Measurements from ENCODE around the gene FOXN3. TPM values are rescaled to one million over a fixed set of nuclear protein-coding genes. Genes with fewer than 3 reads are reported as not detected.

Gene FOXN3
- total RNA-seq, 1 donor from 2014 or later, result 40.7 TPM

- DNase-seq (ENCODE audit: extremely low read depth, low read depth, low spot score), result no peak
Measured at GRCh38 chr14:89283327-89284060, 133.5 kb downstream of the FOXN3 start.

- no peak for DNase-seq (ENCODE audit: extremely low read depth, low read depth, low spot score)
Measured at GRCh38 chr14:89282191-89282590, 134.8 kb downstream of the FOXN3 start.

- DNase-seq (ENCODE audit: extremely low read depth, low read depth, low spot score), result no peak
Measured at GRCh38 chr14:89280600-89280999, 136.4 kb downstream of the FOXN3 start.

GRCh38 chr14:89279649-89280232, 137.3 kb downstream of the FOXN3 start:
- no peak for DNase-seq (ENCODE audit: extremely low read depth, low read depth, low spot score)

GRCh38 chr14:89277203-89277602, 139.8 kb downstream of the FOXN3 start:
- no peak for DNase-seq (ENCODE audit: extremely low read depth, low read depth, low spot score)

- DNase-seq (ENCODE audit: extremely low read depth, low read depth, low spot score), result no peak
Measured at GRCh38 chr14:89276424-89276975, 140.5 kb downstream of the FOXN3 start.

- DNase-seq (ENCODE audit: extremely low read depth, low read depth, low spot score), result no peak
Measured at GRCh38 chr14:89270439-89271227, 146.4 kb downstream of the FOXN3 start.

GRCh38 chr14:89269404-89269803, 147.6 kb downstream of the FOXN3 start:
- DNase-seq (ENCODE audit: extremely low read depth, low read depth, low spot score), result no peak

- no peak for DNase-seq (ENCODE audit: extremely low read depth, low read depth, low spot score)
Measured at GRCh38 chr14:89268514-89268913, 148.5 kb downstream of the FOXN3 start.

- no peak for DNase-seq (ENCODE audit: extremely low read depth, low read depth, low spot score)
Measured at GRCh38 chr14:89267656-89268055, 149.4 kb downstream of the FOXN3 start.

- no peak for DNase-seq (ENCODE audit: extremely low read depth, low read depth, low spot score)
Measured at GRCh38 chr14:89267163-89267562, 149.9 kb downstream of the FOXN3 start.

- no peak for DNase-seq (ENCODE audit: extremely low read depth, low read depth, low spot score)
Measured at GRCh38 chr14:89266754-89267153, 150.3 kb downstream of the FOXN3 start.

GRCh38 chr14:89265234-89265633, 151.8 kb downstream of the FOXN3 start:
- DNase-seq (ENCODE audit: extremely low read depth, low read depth, low spot score), result no peak

GRCh38 chr14:89264196-89264800, 152.7 kb downstream of the FOXN3 start:
- DNase-seq (ENCODE audit: extremely low read depth, low read depth, low spot score), result no peak

GRCh38 chr14:89262041-89262440, 155.0 kb downstream of the FOXN3 start:
- DNase-seq (ENCODE audit: extremely low read depth, low read depth, low spot score), result no peak

GRCh38 chr14:89260898-89261297, 156.1 kb downstream of the FOXN3 start:
- no peak for DNase-seq (ENCODE audit: extremely low read depth, low read depth, low spot score)

- no peak for DNase-seq (ENCODE audit: extremely low read depth, low read depth, low spot score)
Measured at GRCh38 chr14:89259951-89260609, 157.0 kb downstream of the FOXN3 start.

GRCh38 chr14:89258728-89259273, 158.2 kb downstream of the FOXN3 start:
- DNase-seq (ENCODE audit: extremely low read depth, low read depth, low spot score), result no peak

GRCh38 chr14:89256951-89257350, 160.1 kb downstream of the FOXN3 start:
- no peak for DNase-seq (ENCODE audit: extremely low read depth, low read depth, low spot score)

GRCh38 chr14:89256283-89256682, 160.8 kb downstream of the FOXN3 start:
- DNase-seq (ENCODE audit: extremely low read depth, low read depth, low spot score), result no peak
